GM12874 (cell line): ENCODE measurements around the gene ADARB1.

Experiments
- TF ChIP-seq, protein P1 (sequence below): IDR thresholded peaks from 2 replicates; pipeline ENCODE4 v1.5.1; 2011; ENCODE audit warnings: low read depth, mild to moderate bottlenecking, control low read depth, low read length, moderate library complexity; ENCODE audit not compliant: insufficient read depth

ADARB1 gene

DNA sequence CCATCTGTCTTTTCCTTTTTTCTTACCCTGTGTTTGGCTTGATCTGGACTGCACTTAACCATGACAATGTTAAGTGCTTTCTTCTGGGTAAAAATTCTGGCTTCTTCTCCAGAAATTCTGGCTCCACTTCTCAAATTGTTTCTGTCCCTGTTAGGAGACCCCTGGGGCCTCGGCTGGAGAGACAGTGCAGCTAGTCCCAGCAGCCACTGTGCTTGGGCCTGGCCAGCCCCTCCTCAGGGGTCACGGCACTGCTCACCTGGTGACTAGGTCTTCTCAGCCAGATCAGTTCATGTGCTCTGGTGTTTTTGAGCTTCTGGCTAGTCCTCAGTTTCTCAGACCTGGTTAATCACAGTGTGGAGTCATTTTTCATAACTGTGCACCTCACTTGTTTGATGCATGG is 72.4 kb downstream of the ADARB1 start:
- TF ChIP-seq, protein P1, sequence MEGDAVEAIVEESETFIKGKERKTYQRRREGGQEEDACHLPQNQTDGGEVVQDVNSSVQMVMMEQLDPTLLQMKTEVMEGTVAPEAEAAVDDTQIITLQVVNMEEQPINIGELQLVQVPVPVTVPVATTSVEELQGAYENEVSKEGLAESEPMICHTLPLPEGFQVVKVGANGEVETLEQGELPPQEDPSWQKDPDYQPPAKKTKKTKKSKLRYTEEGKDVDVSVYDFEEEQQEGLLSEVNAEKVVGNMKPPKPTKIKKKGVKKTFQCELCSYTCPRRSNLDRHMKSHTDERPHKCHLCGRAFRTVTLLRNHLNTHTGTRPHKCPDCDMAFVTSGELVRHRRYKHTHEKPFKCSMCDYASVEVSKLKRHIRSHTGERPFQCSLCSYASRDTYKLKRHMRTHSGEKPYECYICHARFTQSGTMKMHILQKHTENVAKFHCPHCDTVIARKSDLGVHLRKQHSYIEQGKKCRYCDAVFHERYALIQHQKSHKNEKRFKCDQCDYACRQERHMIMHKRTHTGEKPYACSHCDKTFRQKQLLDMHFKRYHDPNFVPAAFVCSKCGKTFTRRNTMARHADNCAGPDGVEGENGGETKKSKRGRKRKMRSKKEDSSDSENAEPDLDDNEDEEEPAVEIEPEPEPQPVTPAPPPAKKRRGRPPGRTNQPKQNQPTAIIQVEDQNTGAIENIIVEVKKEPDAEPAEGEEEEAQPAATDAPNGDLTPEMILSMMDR = no peak

DNA sequence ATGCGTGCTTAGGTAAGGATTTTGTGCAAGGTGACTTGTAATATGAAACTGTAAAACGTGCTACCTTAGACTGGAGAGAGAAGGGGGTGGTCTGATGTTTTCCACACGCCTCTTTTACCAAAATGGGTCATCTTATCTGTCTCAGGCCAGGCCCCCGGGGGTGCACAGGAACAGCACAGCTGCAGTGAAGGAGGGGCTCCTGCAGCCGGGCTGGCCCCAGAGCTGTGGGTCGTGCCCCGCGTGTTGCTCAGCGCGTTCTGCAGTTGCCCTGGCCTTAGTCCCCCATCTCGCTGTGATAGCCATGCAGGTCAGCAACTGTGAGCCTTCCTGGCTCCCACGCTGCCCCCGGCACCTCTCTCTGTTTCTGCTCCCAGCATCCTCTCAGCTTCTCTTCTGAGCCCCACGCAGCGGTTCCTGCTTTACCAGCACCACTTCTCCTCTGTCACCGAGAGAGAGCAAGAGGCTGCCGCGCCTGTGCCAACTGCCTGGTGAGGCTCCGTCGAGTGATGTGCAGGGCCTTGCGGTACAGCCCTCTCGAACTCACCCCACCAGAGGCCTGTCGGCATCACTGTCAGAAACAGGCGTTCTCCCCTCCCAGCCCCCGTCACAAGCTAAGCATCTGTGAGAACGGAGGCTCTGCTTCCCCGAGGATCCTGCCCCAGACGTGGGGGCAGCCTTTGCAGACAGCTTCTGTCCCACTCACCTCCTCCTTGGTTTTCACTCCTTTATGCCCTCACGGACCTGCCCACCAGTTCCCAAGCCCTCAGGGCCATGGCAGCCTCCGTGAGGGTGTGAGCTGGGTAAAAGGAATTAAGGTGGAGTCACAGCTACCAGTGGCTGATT is 73.3 kb downstream of the ADARB1 start:
- TF ChIP-seq, protein P1 = no peak

DNA sequence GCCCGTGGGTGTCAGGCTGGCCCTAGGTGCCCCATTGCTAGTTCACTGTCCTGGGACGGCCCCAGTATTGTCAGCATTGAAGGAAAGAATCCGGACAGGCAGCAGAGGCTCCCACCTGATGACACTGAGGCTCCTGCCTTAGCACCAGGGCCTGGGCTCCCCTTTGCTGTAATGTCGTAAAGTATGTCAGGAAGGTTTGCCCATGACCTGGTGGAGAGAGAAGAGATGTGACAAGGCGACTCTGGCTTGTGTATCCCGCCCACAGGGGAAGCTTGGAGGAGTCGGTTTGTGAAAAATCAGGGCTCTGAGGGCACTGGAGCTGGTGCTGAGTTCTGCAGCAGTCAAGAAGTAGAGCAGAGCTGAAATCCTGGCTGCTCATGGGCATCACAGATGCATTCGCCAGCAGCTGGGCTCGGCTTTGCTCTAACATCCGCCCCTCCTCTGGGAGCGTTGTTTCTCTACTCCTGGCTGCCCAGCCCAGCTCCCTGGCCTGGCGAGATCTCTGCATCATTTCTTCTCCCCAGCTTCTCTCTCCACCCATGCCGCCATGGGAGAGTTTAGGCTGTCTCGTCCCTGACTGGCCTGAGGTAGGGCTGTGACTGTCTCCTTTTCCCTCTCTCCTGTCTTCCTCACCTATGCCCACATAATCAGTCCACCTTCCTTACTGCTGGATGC is 74.1 kb downstream of the ADARB1 start:
- TF ChIP-seq, protein P1 = no peak

DNA sequence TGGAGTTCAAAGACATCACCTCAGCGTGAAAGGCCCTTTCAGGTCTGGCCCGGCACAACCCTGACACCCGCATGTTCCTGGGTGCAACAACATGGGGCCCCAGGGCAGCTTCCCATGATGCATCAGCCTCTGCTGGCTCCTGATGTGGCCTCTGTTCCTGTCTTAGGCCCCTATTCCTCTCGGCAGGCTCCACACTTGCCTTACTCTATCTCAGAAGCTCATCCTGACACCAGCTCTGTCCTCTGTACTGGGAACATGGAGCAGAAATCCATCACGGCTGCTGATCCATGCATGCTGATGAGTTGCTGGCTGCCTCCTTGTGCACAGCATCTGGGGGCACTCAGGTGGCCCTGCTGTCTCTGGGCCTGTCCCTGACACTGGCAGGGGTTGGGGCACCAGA is 74.6 kb downstream of the ADARB1 start:
- TF ChIP-seq, protein P1 = no peak

DNA sequence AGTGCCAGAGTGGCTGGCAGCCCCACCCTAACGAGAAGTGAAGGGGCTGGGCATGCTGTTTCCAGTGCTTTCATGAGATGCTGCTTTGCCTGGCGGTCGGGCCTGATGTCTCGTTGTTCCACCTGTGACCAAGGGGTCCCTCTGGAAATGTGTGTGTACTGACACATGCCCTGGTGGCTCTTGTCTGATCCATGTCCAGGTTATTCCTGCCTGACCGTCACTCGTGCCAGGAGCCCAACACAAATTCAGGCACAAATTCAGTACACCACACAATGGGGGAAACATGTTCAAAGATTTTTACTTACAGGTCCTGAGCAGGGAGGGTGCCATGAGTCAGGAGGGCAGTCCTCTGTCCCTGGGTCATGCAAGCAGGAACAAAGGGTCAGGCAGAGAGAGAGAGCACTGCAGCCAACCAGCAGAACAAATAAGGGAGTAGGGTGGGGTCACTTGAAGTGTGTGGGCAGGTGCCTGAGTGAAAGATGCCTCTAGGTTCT is 76.3 kb downstream of the ADARB1 start:
- TF ChIP-seq, protein P1 = no peak

DNA sequence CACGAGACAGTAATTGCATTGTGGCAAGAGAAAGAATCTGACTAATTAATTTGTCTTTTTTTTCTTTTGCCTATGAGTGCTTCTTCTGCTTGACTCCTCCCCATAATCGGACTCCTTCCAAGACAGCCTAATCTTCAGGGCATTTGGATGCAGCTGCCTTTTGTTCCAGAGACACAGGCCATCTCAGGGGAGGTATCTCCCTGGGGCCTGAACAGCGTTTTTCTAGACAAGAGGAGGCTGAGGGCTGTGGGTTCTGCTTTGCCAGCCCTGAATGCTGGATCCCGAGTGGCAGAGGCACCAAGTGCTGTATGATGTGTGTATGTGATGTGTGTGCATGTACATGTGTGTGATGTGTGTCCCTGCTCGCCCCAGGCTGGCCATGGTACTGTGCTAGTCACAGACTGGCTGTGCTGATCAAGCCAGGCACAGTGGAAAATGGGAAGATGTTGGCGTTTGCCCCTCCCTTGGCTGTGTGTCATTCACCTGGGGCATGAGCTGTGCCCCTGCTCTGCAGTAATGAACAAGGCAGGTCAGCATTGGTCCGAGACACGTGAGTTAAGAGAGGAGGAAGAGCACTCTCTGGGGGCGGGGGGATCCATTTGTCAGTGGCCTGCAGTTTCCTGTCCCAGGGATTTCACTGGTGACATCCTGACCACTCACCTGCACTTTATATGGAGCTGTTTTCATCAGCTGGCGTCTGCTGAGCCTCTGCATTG is 77.2 kb downstream of the ADARB1 start:
- TF ChIP-seq, protein P1 = no peak

DNA sequence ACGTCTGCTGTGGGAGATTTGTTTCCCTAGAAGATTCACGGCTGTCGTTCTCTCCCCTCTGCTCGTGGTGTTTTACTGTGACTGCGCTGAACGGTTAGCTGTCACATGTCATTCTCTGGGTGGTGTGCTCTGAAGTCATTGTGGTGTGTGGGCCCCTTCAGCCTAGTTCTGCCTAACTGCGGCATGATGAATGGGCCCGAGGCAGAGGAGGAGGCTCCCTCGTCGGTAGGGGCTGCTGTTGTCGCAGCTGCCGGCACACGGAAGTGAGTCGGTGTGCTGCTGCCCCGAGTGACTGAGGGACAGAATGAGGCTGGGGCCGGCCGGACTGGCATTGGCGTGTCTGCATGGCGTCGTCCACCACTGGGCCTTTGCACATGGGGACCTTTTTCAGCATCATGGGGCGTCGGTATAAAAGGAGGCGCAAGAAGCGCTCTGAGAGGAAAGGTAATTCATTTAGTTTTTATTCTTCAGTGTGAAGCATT is 77.9 kb downstream of the ADARB1 start:
- TF ChIP-seq, protein P1 = peak; percentile 88
